HL-60 (cell line): ENCODE measurements around the gene GTPBP1.

Experiments
- POLR2AphosphoS5 ChIP-seq: IDR thresholded peaks from 2 replicates; pipeline ENCODE4 v1.6.1; 2012; ENCODE audit warnings: low read depth
- TF ChIP-seq, protein P1 (sequence below): IDR thresholded peaks from one replicate; pipeline ENCODE4 v1.5.1; 2011; ENCODE audit warnings: low read length, control low read depth, inconsistent platforms; ENCODE audit not compliant: insufficient read depth

DNA sequence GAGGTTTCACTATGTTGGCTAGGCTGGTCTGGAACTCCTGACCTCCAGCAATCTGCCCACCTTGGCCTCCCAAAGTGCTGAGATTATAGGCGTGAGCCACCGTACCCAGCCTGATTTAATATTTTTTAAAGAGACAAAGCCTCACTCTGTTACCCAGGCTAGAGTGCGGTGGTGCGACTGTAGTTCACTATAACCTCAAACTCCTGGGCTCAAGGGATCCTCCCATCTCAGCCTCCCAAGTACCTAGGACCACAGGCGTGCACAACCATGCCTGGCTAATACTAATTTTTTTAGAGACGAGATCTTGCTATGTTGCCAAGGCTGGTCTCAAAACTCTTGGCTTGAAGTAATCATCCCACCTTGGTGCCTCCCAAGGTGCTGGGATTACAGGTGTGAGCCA, 13.5 kb downstream of the GTPBP1 start:
- TF ChIP-seq, protein P1, sequence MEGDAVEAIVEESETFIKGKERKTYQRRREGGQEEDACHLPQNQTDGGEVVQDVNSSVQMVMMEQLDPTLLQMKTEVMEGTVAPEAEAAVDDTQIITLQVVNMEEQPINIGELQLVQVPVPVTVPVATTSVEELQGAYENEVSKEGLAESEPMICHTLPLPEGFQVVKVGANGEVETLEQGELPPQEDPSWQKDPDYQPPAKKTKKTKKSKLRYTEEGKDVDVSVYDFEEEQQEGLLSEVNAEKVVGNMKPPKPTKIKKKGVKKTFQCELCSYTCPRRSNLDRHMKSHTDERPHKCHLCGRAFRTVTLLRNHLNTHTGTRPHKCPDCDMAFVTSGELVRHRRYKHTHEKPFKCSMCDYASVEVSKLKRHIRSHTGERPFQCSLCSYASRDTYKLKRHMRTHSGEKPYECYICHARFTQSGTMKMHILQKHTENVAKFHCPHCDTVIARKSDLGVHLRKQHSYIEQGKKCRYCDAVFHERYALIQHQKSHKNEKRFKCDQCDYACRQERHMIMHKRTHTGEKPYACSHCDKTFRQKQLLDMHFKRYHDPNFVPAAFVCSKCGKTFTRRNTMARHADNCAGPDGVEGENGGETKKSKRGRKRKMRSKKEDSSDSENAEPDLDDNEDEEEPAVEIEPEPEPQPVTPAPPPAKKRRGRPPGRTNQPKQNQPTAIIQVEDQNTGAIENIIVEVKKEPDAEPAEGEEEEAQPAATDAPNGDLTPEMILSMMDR, result no peak
- no peak for TF ChIP-seq POLR2AphosphoS5
